Measurements from ENCODE around the gene JAK2. TPM values are rescaled to one million over a fixed set of nuclear protein-coding genes. Genes with fewer than 3 reads are reported as not detected.

The JAK2 gene
- total and polyA plus RNA-seq, 10 of the 15 experiments (the other 5 are each of a cell fraction or from before 2014, with no cell fraction given) = 4.1 to 22.9 (median 13.7) TPM

GRCh38 chr9:4970970-4971641 lies 14.0 kb upstream of the JAK2 start (continued):
- TF ChIP-seq, protein P1, sequence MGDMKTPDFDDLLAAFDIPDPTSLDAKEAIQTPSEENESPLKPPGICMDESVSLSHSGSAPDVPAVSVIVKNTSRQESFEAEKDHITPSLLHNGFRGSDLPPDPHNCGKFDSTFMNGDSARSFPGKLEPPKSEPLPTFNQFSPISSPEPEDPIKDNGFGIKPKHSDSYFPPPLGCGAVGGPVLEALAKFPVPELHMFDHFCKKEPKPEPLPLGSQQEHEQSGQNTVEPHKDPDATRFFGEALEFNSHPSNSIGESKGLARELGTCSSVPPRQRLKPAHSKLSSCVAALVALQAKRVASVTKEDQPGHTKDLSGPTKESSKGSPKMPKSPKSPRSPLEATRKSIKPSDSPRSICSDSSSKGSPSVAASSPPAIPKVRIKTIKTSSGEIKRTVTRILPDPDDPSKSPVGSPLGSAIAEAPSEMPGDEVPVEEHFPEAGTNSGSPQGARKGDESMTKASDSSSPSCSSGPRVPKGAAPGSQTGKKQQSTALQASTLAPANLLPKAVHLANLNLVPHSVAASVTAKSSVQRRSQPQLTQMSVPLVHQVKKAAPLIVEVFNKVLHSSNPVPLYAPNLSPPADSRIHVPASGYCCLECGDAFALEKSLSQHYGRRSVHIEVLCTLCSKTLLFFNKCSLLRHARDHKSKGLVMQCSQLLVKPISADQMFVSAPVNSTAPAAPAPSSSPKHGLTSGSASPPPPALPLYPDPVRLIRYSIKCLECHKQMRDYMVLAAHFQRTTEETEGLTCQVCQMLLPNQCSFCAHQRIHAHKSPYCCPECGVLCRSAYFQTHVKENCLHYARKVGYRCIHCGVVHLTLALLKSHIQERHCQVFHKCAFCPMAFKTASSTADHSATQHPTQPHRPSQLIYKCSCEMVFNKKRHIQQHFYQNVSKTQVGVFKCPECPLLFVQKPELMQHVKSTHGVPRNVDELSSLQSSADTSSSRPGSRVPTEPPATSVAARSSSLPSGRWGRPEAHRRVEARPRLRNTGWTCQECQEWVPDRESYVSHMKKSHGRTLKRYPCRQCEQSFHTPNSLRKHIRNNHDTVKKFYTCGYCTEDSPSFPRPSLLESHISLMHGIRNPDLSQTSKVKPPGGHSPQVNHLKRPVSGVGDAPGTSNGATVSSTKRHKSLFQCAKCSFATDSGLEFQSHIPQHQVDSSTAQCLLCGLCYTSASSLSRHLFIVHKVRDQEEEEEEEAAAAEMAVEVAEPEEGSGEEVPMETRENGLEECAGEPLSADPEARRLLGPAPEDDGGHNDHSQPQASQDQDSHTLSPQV (IDR thresholded peaks at IDR 0.05) = no peak
- TF ChIP-seq ZNF207 (IDR thresholded peaks at IDR 0.05; ENCODE audit: borderline replicate concordance) (peak; percentile 74; the same call in 1 of the 2 replicates), LARP7 (IDR thresholded peaks at IDR 0.05) (no peak), BMI1 (IDR thresholded peaks at IDR 0.05; ENCODE audit: borderline replicate concordance) (peak; percentile 45; the same call in 1 of the 2 replicates), FOXK2 (IDR thresholded peaks at IDR 0.05) (no peak), TARDBP (IDR thresholded peaks at IDR 0.05; ENCODE audit: borderline replicate concordance) (no peak), WRNIP1 (IDR thresholded peaks at IDR 0.05; ENCODE audit: borderline replicate concordance, low read depth, low read length) (no peak), E2F8 (IDR thresholded peaks at IDR 0.05; ENCODE audit: low read depth, partially characterized antibody) (no peak), EGR1 (IDR thresholded peaks at IDR 0.05; ENCODE audit: borderline replicate concordance in 1 of 2, low read depth in 2 of 2, low read length in 2 of 2) (peak in 1 of 2 experiments; percentile 40; a peak in 1 of 3 replicates), CHD1 (IDR thresholded peaks at IDR 0.05; ENCODE audit: low read depth, low read length) (no peak), IRF5 (IDR thresholded peaks at IDR 0.05; ENCODE audit: borderline replicate concordance) (no peak), HDAC6 (IDR thresholded peaks at IDR 0.05; ENCODE audit: unreplicated experiment) (no peak), BACH1 (IDR thresholded peaks at IDR 0.05; ENCODE audit: borderline replicate concordance) (no peak; the same call in 1 of the 2 replicates)
- TF ChIP-seq, protein P2, sequence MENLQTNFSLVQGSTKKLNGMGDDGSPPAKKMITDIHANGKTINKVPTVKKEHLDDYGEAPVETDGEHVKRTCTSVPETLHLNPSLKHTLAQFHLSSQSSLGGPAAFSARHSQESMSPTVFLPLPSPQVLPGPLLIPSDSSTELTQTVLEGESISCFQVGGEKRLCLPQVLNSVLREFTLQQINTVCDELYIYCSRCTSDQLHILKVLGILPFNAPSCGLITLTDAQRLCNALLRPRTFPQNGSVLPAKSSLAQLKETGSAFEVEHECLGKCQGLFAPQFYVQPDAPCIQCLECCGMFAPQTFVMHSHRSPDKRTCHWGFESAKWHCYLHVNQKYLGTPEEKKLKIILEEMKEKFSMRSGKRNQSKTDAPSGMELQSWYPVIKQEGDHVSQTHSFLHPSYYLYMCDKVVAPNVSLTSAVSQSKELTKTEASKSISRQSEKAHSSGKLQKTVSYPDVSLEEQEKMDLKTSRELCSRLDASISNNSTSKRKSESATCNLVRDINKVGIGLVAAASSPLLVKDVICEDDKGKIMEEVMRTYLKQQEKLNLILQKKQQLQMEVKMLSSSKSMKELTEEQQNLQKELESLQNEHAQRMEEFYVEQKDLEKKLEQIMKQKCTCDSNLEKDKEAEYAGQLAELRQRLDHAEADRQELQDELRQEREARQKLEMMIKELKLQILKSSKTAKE (IDR thresholded peaks at IDR 0.05; ENCODE audit: low read depth, poor library complexity, severe bottlenecking) = peak; percentile 48
- TF ChIP-seq, protein P3, sequence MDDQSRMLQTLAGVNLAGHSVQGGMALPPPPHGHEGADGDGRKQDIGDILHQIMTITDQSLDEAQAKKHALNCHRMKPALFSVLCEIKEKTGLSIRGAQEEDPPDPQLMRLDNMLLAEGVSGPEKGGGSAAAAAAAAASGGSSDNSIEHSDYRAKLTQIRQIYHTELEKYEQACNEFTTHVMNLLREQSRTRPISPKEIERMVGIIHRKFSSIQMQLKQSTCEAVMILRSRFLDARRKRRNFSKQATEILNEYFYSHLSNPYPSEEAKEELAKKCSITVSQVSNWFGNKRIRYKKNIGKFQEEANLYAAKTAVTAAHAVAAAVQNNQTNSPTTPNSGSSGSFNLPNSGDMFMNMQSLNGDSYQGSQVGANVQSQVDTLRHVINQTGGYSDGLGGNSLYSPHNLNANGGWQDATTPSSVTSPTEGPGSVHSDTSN (IDR thresholded peaks at IDR 0.05; ENCODE audit: insufficient replicate concordance, low read depth, low read length) = no peak
